CD4-positive, alpha-beta T cell treated with Interleukin-12 subunit alpha and Interleukin-12 subunit beta, for 1 hour (primary cell): ENCODE data around the gene FXYD3.
A peak's percentile ranks its signal among the peaks of the same experiment; 100 is the strongest.
"Not testable (repeated sequence)": the region's sequence is repeated elsewhere in the genome, so short reads cannot be mapped to it uniquely, and the experiment has no call there.

Experiments used
- DNase-seq: peaks from one replicate; pipeline ENCODE4 v3.0.0-alpha.2; 2020

Gene FXYD3

DNA sequence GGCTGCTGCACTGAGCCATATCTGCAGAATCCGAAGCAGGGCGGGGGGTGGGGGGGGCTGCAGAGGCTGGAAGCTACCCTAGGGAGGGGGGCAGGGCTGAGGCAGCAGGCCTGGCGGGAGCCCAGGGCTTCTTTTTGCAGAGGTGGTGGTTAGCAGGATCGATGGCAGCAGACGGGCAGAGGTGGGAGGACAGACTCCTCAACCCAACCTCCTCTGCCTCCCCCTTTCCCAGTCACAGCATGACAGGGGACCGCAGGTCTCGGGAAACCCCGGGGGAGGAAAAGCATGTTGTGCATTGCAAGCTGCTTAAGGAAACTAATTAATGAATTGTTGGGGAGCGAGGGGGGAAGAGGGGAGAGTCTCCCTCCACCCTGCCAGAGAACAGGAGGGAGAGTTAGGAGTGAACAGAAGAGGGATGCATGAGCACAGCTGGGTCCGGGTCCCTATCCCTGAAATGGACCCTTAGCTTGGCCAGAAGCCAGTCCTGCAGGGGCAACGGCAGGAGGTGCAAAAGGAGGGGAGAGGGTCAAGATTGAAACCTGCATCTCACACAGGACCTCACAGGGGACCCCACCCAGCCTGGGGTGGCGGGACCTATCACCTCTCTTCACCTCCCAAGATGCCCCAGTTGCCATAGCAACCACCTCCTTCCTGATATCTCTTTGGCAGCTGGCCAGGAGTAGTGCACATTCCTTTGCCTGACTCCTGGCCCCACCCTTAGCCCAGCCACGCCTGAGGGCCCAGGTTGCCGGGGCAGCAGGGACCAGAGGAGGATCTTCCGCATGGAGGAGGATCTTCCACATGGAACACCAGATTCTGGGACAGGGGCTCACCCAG, 29.2 kb downstream of the FXYD3 start:
- peak; percentile 67 for DNase-seq

GRCh38 chr19:35146746-35147459, 31.3 kb downstream of the FXYD3 start:
- no peak for DNase-seq

- no peak for DNase-seq
Measured at GRCh38 chr19:35149463-35149862, 33.8 kb downstream of the FXYD3 start.

GRCh38 chr19:35150445-35150844, 34.8 kb downstream of the FXYD3 start:
- DNase-seq, result no peak

DNA sequence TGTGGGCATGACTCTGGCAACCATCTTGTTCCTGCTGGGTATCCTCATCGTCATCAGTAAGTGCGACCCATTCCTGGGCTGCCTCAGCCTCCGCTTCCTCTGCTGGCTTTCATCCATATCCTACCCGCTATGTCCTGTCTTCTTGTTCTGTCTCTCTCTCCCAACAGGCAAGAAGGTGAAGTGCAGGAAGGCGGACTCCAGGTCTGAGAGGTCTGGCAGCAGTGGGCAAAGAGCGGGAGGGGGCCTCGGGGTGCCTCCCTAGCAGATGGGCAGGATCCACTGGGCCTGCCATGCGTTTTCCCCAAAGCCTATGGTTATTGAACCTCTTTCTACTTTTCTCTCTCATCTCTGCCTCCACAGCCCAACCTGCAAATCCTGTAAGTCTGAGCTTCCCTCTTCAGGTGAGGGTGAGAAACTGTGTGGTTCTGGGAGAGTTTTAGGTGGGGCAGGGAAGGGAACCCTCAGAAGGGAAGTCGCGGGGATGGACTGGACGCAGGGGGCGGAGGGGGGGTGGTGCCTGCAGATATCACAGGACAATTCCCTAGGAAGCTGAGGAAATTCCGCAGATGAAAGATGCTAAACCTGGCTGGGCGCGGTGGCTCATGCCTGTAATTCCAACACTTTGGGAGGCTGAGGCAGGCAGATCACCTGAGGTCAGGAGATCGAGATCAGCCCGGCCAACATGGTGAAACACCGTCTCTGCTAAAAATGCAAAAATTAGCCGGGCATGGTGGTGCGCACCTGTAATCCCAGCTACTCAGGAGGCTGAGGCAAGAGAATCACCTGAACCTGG, 35.8 kb downstream of the FXYD3 start:
- DNase-seq, result no peak

GRCh38 chr19:35153129-35153522, 37.5 kb downstream of the FXYD3 start:
- DNase-seq, result not testable (repeated sequence)

DNA sequence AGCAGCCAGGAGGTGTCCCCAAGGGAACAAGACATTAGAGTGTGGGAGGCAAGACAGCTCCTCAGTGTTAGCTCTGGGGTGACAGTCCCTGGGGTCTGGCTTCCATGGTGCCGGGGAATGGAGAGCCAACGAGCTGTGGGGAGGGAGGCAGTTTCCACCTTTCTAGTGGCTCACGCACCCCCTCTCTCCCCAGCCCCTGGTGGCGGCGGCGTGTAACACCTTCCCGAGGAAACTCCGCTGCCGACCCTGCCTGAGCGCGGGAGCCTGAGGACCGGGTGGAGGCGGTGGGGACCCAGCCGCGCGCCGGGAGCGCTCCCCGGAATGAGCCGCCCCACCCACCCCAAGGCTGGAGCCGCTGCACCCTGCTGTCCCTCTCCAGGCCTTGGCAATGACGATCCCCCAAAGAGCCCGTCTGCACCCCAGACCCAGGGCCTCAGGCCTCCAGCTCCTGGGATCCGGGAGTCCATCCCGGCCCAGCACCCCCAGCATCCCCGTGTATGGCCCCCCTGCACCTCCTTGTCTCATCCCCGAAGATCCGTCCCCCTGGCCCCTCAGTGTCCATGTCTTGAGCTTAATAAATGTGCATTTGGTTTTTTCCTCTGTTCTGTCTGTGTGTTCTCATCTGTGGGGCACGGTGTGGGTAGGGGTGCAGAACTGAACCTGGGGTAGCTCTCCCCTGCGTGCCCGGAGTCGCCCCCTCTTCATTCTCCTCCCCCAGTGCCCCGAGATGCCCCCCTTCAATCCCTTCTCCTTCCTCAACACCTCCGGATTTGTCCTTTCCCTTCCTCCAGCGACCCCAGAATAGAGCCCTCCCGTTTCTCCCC, 38.3 kb downstream of the FXYD3 start:
- DNase-seq, result peak; percentile 80

GRCh38 chr19:35154525-35155406, 39.1 kb downstream of the FXYD3 start, which contains the start of gene FXYD5:
FXYD5 (plus strand) TSS chr19:35154735; CDS start chr19:35155551, 816 bp downstream.
- peak; percentile 76 for DNase-seq

DNA sequence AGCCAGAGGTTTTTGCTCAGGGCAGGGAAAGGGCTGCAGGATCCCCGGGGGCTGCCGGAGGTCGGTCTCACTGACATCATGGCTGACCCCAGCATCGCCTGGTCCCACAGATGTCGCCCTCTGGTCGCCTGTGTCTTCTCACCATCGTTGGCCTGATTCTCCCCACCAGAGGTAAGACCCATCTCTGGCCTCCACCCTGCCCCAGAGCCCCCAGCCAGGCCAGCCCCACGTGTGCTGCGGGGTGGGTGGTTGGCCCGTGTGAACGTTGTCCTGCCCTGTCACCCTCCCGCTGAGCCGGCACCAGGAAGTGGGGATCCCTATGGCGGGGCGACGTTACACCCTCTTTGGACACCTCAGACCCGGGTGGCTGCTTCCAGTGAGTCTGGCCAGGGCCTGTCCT, 39.8 kb downstream of the FXYD3 start:
- DNase-seq, result peak; percentile 36

DNA sequence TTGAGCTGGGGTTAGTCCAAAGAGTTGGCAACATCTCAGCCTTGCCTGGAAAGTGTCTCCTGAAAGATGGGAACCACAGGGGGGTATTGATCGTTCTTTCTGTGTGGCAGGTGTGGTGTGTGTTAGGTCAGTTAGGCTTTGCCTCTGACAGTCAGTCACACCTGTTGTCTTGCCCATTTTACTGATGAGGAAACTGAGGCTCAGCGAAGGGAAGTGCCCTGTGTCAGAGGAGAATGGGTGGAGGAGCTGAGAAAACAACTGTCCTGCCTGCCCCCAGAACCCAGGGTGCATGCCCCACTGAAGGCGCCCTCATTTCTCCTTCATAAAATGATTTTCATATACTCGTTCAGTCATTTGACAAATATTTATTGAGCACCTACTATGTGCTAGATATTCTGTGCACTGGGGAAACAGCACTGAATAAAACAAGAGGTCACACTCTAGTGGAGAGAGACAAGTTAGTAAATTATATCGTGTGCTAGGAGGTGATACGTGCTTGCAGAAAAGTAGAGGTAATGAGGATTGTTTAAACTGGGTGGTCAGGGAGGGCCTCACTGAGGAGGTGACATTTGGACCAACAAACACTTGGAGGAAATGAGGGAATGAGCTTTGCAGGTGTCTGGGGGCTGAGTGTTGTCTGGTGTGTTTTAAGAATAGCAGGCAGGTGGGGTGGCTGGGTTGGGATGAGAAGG, 40.5 kb downstream of the FXYD3 start:
- no peak for DNase-seq

GRCh38 chr19:35156673-35157014, 41.0 kb downstream of the FXYD3 start:
- no peak for DNase-seq

DNA sequence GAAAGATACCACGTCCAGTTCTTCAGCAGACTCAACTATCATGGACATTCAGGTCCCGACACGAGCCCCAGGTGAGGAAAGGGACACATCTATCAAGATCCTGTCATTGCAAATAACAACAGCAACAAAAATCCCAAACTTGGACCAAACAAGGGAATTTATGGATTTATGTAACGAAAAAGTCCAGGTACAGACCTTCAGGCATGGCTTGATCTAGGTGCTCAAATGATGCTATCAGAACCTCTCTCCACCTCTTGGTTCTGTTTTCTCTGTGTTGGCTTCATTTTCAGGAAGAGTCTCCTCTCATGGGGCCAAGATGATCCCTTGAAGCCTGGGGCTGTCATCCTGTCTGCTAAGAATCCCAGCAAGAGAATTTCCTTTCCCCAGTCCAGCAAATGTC, 41.8 kb downstream of the FXYD3 start:
- DNase-seq, result no peak

GRCh38 chr19:35159606-35160005, 44.0 kb downstream of the FXYD3 start:
- no peak for DNase-seq

- no peak for DNase-seq
Measured at GRCh38 chr19:35160629-35161433, 45.2 kb downstream of the FXYD3 start.

GRCh38 chr19:35161434-35161743, 45.8 kb downstream of the FXYD3 start:
- no peak for DNase-seq

DNA sequence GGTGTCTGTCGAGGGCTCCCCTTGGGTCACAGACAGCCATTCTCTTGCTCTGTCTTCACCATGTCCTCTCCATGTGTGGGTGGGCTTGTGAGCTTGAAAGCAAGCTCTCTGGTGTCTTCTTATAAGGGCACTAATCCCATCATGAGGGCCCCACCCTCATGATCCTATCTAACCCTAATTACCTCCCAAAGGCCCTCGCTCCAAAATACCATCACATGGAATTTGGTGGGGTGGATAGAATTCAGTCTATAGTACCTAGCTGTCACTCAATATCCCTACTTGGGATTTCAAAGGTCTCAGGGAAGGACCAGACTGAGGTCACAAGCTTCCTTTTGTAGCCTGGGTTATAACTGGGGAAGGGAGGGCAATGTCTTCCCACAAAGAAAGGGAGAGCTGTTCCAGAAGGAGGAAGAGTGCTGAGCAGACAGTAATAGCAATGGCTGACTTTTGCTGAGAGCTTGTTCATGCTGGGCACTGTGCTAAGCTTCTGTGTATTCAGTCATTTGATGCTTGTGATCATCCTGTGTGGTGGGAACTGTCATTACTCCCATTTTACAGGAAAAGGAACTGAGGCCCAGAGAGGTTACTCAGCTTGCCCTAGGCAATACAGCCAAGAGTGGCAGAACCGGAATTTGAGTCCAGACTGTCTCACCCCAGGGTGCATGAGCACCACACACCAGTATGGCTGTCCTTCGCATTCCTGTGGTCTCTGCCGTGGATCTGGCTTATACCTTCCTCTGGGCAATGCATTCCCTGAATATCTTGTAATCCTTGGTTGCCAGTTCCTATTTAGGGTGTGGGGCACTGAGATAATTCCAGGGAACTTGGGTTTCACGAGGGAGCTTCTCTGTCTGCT, 47.1 kb downstream of the FXYD3 start:
- no peak for DNase-seq

GRCh38 chr19:35164418-35164817, 48.8 kb downstream of the FXYD3 start:
- no peak for DNase-seq

- DNase-seq, result no peak
Measured at GRCh38 chr19:35165200-35166058, 49.8 kb downstream of the FXYD3 start.
